Fibroblast of mammary gland (primary cell): ENCODE data around the gene CDKN2A.
A peak's percentile ranks its signal among the peaks of the same experiment; 100 is the strongest.

Experiments
- DNase-seq: peaks from one replicate; pipeline ENCODE4 v3.0.0-alpha.2; 2010; ENCODE audit warnings: low read depth
- H3K4me3 ChIP-seq: 2 replicates; pipeline ENCODE4 v1.5.1; 2011; ENCODE audit warnings: low read depth, mild to moderate bottlenecking, low read length, moderate library complexity; ENCODE audit not compliant: control insufficient read depth
- TF ChIP-seq, protein P1 (sequence below): conservative IDR thresholded peaks from 2 replicates; pipeline ENCODE4 v1.5.1; 2011; ENCODE audit warnings: low read depth, low read length, inconsistent platforms; ENCODE audit not compliant: control insufficient read depth, insufficient read depth

The CDKN2A gene

DNA sequence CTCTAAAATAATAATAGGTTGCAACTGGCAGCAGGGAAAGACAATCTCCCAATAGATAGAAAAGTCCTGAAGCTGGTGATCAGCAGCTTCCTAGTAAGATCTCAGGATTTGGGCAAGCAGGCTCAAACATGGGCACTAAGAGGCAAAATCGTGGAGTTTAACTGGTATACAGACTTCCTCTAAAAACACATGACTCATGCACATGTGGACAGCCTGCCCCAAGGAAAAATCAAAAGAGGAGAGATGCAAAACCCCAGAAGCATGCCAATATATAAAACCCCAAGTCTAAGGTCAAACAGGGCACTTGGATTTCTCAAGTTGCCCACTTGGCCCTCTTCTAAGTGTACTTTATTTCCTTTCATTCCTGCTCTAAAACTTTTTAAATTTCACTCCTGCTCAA is 62.8 kb downstream of the CDKN2A start:
- peak; percentile 20 for DNase-seq
- no peak overlapping the region for H3K4me3 ChIP-seq
- TF ChIP-seq, protein P1, sequence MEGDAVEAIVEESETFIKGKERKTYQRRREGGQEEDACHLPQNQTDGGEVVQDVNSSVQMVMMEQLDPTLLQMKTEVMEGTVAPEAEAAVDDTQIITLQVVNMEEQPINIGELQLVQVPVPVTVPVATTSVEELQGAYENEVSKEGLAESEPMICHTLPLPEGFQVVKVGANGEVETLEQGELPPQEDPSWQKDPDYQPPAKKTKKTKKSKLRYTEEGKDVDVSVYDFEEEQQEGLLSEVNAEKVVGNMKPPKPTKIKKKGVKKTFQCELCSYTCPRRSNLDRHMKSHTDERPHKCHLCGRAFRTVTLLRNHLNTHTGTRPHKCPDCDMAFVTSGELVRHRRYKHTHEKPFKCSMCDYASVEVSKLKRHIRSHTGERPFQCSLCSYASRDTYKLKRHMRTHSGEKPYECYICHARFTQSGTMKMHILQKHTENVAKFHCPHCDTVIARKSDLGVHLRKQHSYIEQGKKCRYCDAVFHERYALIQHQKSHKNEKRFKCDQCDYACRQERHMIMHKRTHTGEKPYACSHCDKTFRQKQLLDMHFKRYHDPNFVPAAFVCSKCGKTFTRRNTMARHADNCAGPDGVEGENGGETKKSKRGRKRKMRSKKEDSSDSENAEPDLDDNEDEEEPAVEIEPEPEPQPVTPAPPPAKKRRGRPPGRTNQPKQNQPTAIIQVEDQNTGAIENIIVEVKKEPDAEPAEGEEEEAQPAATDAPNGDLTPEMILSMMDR: no peak

DNA sequence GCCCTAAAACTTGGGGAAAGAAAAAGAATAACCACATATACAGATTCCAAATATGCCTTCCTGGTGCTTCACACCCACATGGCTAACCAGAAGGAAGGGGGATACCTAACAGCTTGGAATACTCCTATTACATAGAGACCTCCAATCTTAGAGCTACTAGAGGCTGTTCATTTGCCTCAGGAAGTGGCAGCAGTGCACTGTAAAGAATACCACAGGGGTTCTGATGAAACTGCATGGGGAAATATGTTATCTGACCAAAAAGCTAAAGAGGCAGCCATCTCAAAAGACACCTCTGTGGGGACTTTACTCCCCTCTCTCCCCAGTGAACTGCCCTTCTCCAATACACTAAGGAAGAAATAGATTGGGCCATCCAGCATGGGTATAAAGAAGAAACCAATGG is 66.4 kb downstream of the CDKN2A start:
- no peak overlapping the region for H3K4me3 ChIP-seq
- DNase-seq: no peak
- TF ChIP-seq, protein P1: no peak

DNA sequence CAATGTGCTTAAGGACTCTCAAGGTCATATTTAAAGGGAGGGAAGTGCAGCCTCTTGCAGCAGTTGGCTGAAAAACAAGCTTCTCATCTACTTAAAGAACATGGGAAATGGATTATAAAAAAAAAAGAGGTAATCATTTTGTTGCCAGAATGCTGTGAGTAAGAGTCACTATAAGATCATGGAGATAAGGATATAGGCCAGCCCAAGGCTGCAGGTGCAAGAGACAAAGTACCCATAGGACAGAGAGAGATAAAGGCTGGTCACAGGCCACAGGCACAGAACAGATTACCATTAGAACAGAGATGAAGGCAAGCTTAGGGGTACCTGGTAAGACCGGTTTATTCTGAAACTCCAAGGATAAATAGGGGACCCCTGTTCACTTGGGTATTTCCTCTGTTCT is 70.5 kb downstream of the CDKN2A start:
- no peak for DNase-seq
- TF ChIP-seq, protein P1: no peak
- no peak overlapping the region for H3K4me3 ChIP-seq

DNA sequence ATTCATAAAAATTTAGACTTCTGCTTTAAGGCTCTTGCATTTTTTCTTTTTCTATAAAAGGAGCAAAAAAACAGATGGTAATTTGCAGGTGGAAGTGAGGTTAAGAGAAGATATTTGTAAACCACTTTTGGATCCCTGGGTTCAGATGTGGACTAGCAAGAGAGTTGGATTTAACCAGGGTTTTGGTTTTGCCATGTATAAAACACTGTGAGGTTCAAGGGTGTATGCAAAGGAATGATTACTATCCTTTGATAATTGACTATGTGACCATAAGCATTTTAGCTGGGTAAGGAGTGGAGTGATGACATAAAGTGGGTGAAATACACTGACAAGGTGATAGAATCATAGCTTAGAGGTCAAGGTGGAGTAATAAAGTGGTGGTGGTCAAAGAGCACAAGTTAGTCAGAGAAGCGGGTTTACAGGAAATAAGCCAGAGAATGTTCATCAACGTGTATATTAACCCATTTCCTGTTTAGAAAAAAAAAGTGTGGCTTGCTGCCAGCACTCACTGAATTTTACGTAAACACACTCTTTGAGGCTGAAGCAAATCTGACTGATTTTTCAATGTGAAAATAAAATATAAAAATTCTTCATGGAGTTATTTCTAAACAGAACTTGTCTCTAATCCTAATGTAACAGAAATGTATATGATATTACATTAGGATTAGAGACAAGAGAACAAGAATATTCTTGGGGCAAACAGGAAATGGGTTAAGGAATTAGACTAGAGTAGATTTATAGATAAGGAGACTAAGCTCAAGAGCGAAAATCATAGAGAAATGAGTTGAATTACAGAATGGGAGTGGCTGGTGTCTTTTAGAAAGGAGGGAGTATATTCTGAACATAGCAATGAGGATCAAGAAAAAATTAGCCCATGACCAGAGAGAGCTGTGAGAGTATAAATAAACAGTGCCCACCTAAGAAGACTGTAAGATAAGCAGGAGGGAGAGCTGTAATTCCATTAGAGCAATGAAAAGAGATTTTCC is 74.5 kb downstream of the CDKN2A start:
- DNase-seq: peak; percentile 90
- H3K4me3 ChIP-seq: no peak overlapping the region
- TF ChIP-seq, protein P1: no peak
